Smooth muscle cell (in vitro differentiated cells): ENCODE results near the gene DNAAF6. TPM values are rescaled to one million over a fixed set of nuclear protein-coding genes. Genes with fewer than 3 reads are reported as not detected.
A peak's percentile ranks its signal among the peaks of the same experiment; 100 is the strongest.
"Not testable (repeated sequence)": the region's sequence is repeated elsewhere in the genome, so short reads cannot be mapped to it uniquely, and the experiment has no call there.

ENCODE experiments used
- DNase-seq: peaks from one replicate; lab custom pipeline; 2025; ENCODE audit not compliant: unreplicated experiment; lab: John Stamatoyannopoulos, UW
- H2AFZ ChIP-seq: fragments of 200-600 bp; sonication (generic); 2 replicates; pipeline ENCODE4 v1.6.0; 2016; ENCODE audit warnings: antibody characterized with exemption, low read depth, mild to moderate bottlenecking
- H3F3A ChIP-seq: fragments of 200-600 bp; sonication (generic); 2 replicates; pipeline ENCODE4 v1.6.0; 2017; ENCODE audit warnings: antibody characterized with exemption, low read depth
- H3K27ac ChIP-seq: fragments of 200-600 bp; sonication (generic); 2 replicates; pipeline ENCODE4 v1.5.1; 2016; ENCODE audit warnings: low read depth, mild to moderate bottlenecking
- H3K27me3 ChIP-seq: fragments of 200-600 bp; sonication (generic); 2 replicates; pipeline ENCODE4 v1.6.1; 2016; ENCODE audit warnings: low read depth, mild to moderate bottlenecking
- H3K36me3 ChIP-seq: fragments of 200-600 bp; sonication (generic); 2 replicates; pipeline ENCODE4 v1.5.1; 2016; ENCODE audit warnings: low read depth
- H3K4me1 ChIP-seq: fragments of 200-600 bp; sonication (generic); 2 replicates; pipeline ENCODE4 v1.5.1; 2016; ENCODE audit warnings: low read depth
- H3K4me2 ChIP-seq: fragments of 200-600 bp; sonication (generic); 2 replicates; pipeline ENCODE4 v1.6.0; 2016; ENCODE audit warnings: mild to moderate bottlenecking
- H3K4me3 ChIP-seq: fragments of 200-600 bp; sonication (generic); 2 replicates; pipeline ENCODE4 v1.5.1; 2016; ENCODE audit warnings: mild to moderate bottlenecking
- H3K79me2 ChIP-seq: fragments of 200-600 bp; sonication (generic); 2 replicates; pipeline ENCODE4 v1.6.0; 2016; ENCODE audit warnings: low read depth, mild to moderate bottlenecking
- H3K9ac ChIP-seq: fragments of 200-600 bp; sonication (generic); 2 replicates; pipeline ENCODE4 v1.6.0; 2016; ENCODE audit warnings: low read depth
- H3K9me3 ChIP-seq: fragments of 200-600 bp; sonication (generic); replicated peaks from 2 replicates; pipeline ENCODE4 v1.5.1; 2016; ENCODE audit warnings: low read depth
- H4K20me1 ChIP-seq: fragments of 200-600 bp; sonication (generic); 2 replicates; pipeline ENCODE4 v1.6.0; 2016; ENCODE audit warnings: low read depth
- WGBS: methylation state at CpG from one replicate; pipeline ENCODE4 v1.1.7; 2016; ENCODE audit warnings: low lambda C conversion rate; 5-methylcytosine and 5-hydroxymethylcytosine counted together
- polyA plus RNA-seq: library from polyadenylated mRNA; unstranded; fragments of >200 nt; fragmentation: Nextera tagmentation; extraction: Ambion mirVana; gene quantifications from 2 replicates; pipeline ENCODE4 v1.2.1, GENCODE V29; 2016
- total RNA-seq: library from RNA; depleted of rRNA; stranded (reverse); fragments of >200 nt; gene quantifications from 2 replicates; pipeline ENCODE4 v1.2.3, GENCODE V29; 2014
- TF ChIP-seq, protein P1 (sequence below): fragments of 200-600 bp; sonication (generic); IDR thresholded peaks from 2 replicates; pipeline ENCODE4 v1.5.1; 2017; ENCODE audit warnings: borderline replicate concordance, mild to moderate bottlenecking, antibody characterized with exemption; ENCODE audit not compliant: insufficient read depth, poor library complexity, severe bottlenecking

DNAAF6 gene
- total RNA-seq (not detected in 2 replicates), polyA plus RNA-seq (not detected in 2 replicates)

DNA sequence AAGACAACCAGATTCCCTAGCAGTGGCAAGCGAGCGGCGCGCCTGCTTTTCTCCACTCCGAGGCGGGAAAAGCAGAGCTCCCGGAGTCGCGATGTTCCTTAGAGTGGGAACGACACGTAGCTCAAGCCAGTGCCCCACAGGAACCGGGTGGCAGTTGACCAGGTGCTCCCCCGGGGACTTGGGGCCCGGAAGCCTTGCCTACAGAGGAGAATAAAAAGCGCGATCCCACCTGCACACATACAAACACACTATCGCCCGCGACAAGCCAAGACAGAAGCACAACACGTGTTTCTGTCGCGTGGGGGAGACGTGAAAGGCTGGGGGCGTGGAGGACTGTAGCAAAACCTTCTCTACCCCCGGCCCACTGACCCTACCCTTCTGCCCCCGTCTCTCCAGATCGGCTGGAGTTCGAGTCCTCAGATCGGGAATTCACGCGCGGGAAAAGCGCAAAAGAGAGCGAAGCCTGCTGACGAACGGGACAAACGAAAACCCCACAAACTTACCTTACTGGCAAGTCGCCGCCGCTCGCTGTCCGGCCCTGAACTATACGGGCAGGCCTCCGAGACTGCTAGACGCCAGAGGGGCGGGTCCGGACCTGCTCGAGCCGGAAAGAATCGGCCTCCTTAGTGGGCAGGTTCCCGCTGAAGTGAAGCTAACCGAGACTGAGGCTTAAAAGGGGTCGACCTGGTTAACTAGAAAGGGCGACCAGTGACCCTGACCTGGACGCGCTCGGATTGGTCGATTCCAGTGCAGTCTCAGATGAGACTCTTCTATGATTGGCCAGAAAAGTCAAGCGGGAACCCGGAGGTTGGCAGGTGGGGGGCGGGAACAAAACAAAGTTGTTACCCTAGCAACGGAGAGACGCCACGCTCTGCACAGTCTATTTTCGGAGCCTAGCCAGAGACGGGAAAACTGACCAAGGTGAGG is at the start of gene DNAAF6, which contains the start of gene NUP62CL:
Gene DNAAF6 (plus strand): TSS at position 842 of the 927 bp plus-strand sequence. CDS start 6,265 bp downstream, outside the sequence.
Gene NUP62CL (minus strand): TSS at position 664 of the 927 bp plus-strand sequence. CDS start 31,287 bp downstream, outside the sequence.
- peak within 1 kb of the TSS; percentile 29 for H3K9ac ChIP-seq
- no peaks in the 10 kb centered on the region for H3K36me3 ChIP-seq
- H3K27ac ChIP-seq = no peak within 1 kb of the TSS
- 46% methylated on average over 66 of the region's 66 CpGs for WGBS
- TF ChIP-seq, protein P1, sequence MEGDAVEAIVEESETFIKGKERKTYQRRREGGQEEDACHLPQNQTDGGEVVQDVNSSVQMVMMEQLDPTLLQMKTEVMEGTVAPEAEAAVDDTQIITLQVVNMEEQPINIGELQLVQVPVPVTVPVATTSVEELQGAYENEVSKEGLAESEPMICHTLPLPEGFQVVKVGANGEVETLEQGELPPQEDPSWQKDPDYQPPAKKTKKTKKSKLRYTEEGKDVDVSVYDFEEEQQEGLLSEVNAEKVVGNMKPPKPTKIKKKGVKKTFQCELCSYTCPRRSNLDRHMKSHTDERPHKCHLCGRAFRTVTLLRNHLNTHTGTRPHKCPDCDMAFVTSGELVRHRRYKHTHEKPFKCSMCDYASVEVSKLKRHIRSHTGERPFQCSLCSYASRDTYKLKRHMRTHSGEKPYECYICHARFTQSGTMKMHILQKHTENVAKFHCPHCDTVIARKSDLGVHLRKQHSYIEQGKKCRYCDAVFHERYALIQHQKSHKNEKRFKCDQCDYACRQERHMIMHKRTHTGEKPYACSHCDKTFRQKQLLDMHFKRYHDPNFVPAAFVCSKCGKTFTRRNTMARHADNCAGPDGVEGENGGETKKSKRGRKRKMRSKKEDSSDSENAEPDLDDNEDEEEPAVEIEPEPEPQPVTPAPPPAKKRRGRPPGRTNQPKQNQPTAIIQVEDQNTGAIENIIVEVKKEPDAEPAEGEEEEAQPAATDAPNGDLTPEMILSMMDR = no peak
- H4K20me1 ChIP-seq = no peaks in the 10 kb centered on the region
- H3F3A ChIP-seq = no peaks in the 10 kb centered on the region
- no peaks in the 10 kb centered on the region for H3K4me1 ChIP-seq
- H2AFZ ChIP-seq = peak within 1 kb of the TSS; percentile 60
- H3K4me3 ChIP-seq = peak within 1 kb of the TSS; percentile 54
- DNase-seq = no peak
- no peaks in the 10 kb centered on the region for H3K79me2 ChIP-seq
- H3K27me3 ChIP-seq = no peaks in the 10 kb centered on the region
- no peaks in the 10 kb centered on the region for H3K9me3 ChIP-seq
- H3K4me2 ChIP-seq = peak within 1 kb of the TSS; percentile 85

DNA sequence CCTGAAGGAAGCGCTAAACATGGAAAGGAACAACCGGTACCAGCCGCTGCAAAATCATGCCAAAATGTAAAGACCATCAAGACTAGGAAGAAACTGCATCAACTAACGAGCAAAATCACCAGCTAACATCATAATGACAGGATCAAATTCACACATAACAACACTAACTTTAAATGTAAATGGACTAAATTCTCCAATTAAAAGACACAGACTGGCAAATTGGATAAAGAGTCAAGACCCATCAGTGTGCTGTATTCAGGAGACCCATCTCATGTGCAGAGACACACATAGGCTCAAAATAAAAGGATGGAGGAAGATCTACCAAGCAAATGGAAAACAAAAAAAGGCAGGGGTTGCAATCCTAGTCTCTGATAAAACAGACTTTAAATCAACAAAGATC is 48.8 kb upstream of the DNAAF6 start:
- not testable (repeated sequence) for DNase-seq, H3K36me3 ChIP-seq, H2AFZ ChIP-seq, H3F3A ChIP-seq, H3K4me3 ChIP-seq, H3K79me2 ChIP-seq, H3K9me3 ChIP-seq, H4K20me1 ChIP-seq, H3K4me1 ChIP-seq, H3K27me3 ChIP-seq, H3K9ac ChIP-seq, H3K4me2 ChIP-seq, H3K27ac ChIP-seq
- WGBS = 76% methylated on average over 4 of the region's 4 CpGs

DNA sequence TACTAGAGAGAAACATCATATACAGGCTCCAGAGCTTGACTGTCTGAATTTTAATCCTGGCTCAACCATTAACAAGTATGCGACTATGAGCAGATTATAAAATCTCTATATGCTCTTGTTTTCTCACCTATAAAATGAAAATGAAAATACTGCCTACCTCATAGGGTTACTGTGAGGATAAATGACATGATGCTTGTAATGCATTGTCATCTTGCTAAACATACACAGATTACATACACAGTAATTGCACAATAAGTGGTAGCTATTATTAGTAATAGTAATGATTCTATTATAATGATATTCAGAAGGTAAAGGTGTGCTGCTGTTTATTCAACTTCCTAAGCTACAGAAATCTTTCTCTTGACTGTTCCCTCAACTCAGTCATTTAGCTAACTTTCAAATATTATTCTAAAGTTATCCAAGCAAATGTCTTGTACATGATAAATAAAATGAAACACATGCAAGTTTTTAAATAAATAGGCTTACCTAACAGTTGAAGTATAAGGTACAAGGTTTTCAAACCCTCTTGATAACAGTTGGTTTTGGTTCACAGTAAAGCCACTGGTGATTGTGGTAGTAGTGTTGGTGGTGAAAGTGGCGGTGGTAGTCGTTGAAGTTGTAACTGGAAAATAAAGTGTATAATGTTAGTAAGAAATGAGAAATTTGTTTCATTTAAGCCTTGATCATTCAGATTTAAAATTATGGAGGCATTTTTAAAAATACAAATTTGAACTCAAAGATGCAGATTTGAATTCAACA is 39.1 kb upstream of the DNAAF6 start:
- H3K4me2 ChIP-seq = no peak overlapping the region
- WGBS = 84% methylated on average over 3 of the region's 3 CpGs
- no peaks in the 10 kb centered on the region for H3K9me3 ChIP-seq
- H3F3A ChIP-seq = no peaks in the 10 kb centered on the region
- no peak overlapping the region for H2AFZ ChIP-seq
- TF ChIP-seq, protein P1 = no peak
- DNase-seq = no peak
- no peak overlapping the region for H3K9ac ChIP-seq
- no peaks in the 10 kb centered on the region for H3K4me1 ChIP-seq
- H3K36me3 ChIP-seq = no peaks in the 10 kb centered on the region
- no peaks in the 10 kb centered on the region for H4K20me1 ChIP-seq
- H3K27ac ChIP-seq = no peak overlapping the region
- no peaks in the 10 kb centered on the region for H3K27me3 ChIP-seq
- no peaks in the 10 kb centered on the region for H3K79me2 ChIP-seq
- no peak overlapping the region for H3K4me3 ChIP-seq

DNA sequence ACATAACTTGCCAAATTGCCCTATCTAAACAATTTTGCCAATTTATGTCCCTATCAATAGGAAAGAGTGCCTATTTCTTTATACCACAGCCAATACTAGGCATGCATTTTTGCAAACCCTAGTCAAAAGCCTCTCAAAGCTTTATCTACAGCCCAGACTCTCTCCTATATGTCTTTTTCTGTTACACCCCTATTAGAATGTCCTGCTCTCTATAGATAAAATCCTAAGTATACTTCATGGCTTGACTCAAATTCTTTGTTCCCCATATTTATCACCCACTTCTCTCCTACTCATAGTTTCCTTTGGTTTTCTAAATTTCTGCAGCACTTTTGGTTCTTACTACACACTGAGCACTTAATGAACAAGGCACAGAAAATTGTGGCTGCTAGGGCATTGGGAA is 38.2 kb upstream of the DNAAF6 start:
- no peaks in the 10 kb centered on the region for H3K4me1 ChIP-seq
- H3K27ac ChIP-seq = no peak overlapping the region
- H3K4me2 ChIP-seq = no peak overlapping the region
- H3K27me3 ChIP-seq = no peaks in the 10 kb centered on the region
- no peak for DNase-seq
- no peak overlapping the region for H2AFZ ChIP-seq
- no peaks in the 10 kb centered on the region for H3F3A ChIP-seq
- TF ChIP-seq, protein P1 = no peak
- no peaks in the 10 kb centered on the region for H3K9me3 ChIP-seq
- H3K79me2 ChIP-seq = no peaks in the 10 kb centered on the region
- no peaks in the 10 kb centered on the region for H3K36me3 ChIP-seq
- H3K4me3 ChIP-seq = no peak overlapping the region
- no peak overlapping the region for H3K9ac ChIP-seq
- no peaks in the 10 kb centered on the region for H4K20me1 ChIP-seq
